Ovary (tissue), 9 donors: ENCODE results near the gene MYO3B. TPM values are rescaled to one million over a fixed set of nuclear protein-coding genes. Genes with fewer than 3 reads are reported as not detected.

Source experiments
- DNase-seq, 5 donors: peaks; one replicate each; pipeline ENCODE4 v3.0.0-alpha.2; 2019 to 2020
- H3K27ac ChIP-seq, 2 donors: fragments of 200-600 bp; one replicate each; pipeline versions ENCODE4 v1.5.1 to v1.8.0; 2019 to 2022
- H3K27me3 ChIP-seq: fragments of 200-600 bp; one replicate; pipeline ENCODE4 v1.8.0; 2022
- H3K36me3 ChIP-seq: fragments of 200-600 bp; sonication (generic); one replicate; pipeline ENCODE4 v1.5.1; 2019
- H3K4me1 ChIP-seq: one replicate; pipeline ENCODE4 v1.8.1; 2013; ENCODE audit warnings: mild to moderate bottlenecking, moderate library complexity; ENCODE audit not compliant: insufficient read depth
- H3K4me3 ChIP-seq: fragments of 200-600 bp; sonication (generic); one replicate; pipeline ENCODE4 v1.5.1; 2017
- H3K9me3 ChIP-seq, 2 donors: fragments of 200-600 bp in 1 of 2; sonication (generic) in 1 of 2; one replicate each; pipeline versions ENCODE4 v1.5.1 to v1.8.1; 2013 to 2019; ENCODE audit warnings: mild to moderate bottlenecking in 1 of 2, moderate library complexity in 1 of 2
- CTCF ChIP-seq, 3 donors: fragments of 450-650 bp in 2 of 3; fragments of 200-600 bp in 1 of 3; IDR thresholded peaks; one replicate each; pipeline versions ENCODE4 v1.5.1 to v1.8.0; 2016 to 2022; ENCODE audit warnings: antibody characterized with exemption in 3 of 3, mild to moderate bottlenecking in 1 of 3
- EP300 ChIP-seq: sonication (generic); formaldehyde crosslinking; IDR thresholded peaks from one replicate; pipeline ENCODE4 v1.6.1; 2017; ENCODE audit warnings: antibody characterized with exemption
- POLR2A ChIP-seq: fragments of 450-650 bp; IDR thresholded peaks from one replicate; pipeline ENCODE4 v1.6.1; 2017; ENCODE audit warnings: antibody characterized with exemption, mild to moderate bottlenecking, moderate library complexity
- WGBS, 3 donors: extraction: QIAGEN DNeasy Blood & Tissue Kit in 1 of 3; methylation state at CpG; one replicate each; pipeline versions ENCODE4 v1.1.5 to v1.1.7; 2013 to 2017; 5-methylcytosine and 5-hydroxymethylcytosine counted together
- intact Hi-C, 4 donors: fragments of 100-400 bp; cut with DNase I; formaldehyde crosslinking; loops; one replicate each; pipeline versions ENCODE4 v1.11.0 to v1.15.1; 2022 to 2023
- polyA plus RNA-seq, 2 donors: library from polyadenylated mRNA; stranded (reverse); fragments of 200-250 nt in 1 of 2; fragments of 350-450 nt in 1 of 2; fragmentation: Illumina TruSeq in 1 of 2; extraction: RNeasy Lipid Tissue Mini Kit (QIAGEN cat#74804) in 1 of 2; gene quantifications; one replicate each; pipeline ENCODE4 v1.2.3, GENCODE V29; 2013 to 2014
- total RNA-seq, 7 donors: library from RNA; depleted of rRNA in 2 of 7; stranded (reverse); fragments of >200 nt in 2 of 7; fragmentation: NEBNext Ultra II Directional in 3 of 7; extraction: Animal tissue kit (Norgen Biotek cat#: 25700) in 3 of 7; gene quantifications; one replicate each; pipeline versions ENCODE4 v1.1.0 to v1.2.4, GENCODE V29; 2016 to 2023
- donor health status: DM: no; HTN: no; CAD: no; lungs with moderate emphysema.
- donor health status: DM: no; HTN: no; CAD: no.
- donor health status: Bipolar disorder and iron deficiency.
- donor health status: DM: yes; HTN: yes; CAD: no.
- donor health status: DM: no; HTN: no; CAD: no.
- donor health status: DM: yes; HTN: yes; CAD: no.

The MYO3B gene
- total and polyA plus RNA-seq, 9 donors = 0.04 to 1.3 (median 0.12) TPM; not detected in 2

GRCh38 chr2:170396799-170397459 lies 219.0 kb downstream of the MYO3B start:
- intact Hi-C loops = loop anchor here in 1 of 4 donors (10.0 kb wide), 1 partner anchor 418 kb away; the partner anchor contains the start of gene GAD1
- Histone ChIP-seq H3K4me3 (no peak overlapping the region), H3K27ac (no peak overlapping the region), H3K36me3 (no peaks in the 10 kb centered on the region), H3K27me3 (no peaks in the 10 kb centered on the region), H3K9me3 (no peaks in the 10 kb centered on the region), H3K4me1 (no peaks in the 10 kb centered on the region)
- WGBS, 3 donors = 11 to 20% (median 12%) methylated on average over 5 of the region's 5 CpGs
- DNase-seq = no peak
- TF ChIP-seq CTCF (IDR thresholded peaks at IDR 0.05) (no peak), EP300 (no peak), POLR2A (no peak)

GRCh38 chr2:170401187-170401586 lies 223.2 kb downstream of the MYO3B start:
- Histone ChIP-seq H3K36me3 (no peaks in the 10 kb centered on the region), H3K9me3 (no peaks in the 10 kb centered on the region), H3K27ac (no peak overlapping the region), H3K4me1 (no peaks in the 10 kb centered on the region), H3K4me3 (no peak overlapping the region), H3K27me3 (no peaks in the 10 kb centered on the region)
- no peak for DNase-seq
- 93 to 94% (median 94%) methylated on average over 3 of the region's 3 CpGs for WGBS, 3 donors
- TF ChIP-seq POLR2A (no peak), EP300 (no peak), CTCF (IDR thresholded peaks at IDR 0.05) (no peak)
- intact Hi-C loops = loop anchor here in 1 of 4 donors (10.0 kb wide), 1 partner anchor 414 kb away; the partner anchor contains the start of gene GAD1

- H3K27ac ChIP-seq = no peak overlapping the region
- 62 to 90% (median 88%) methylated on average over 3 of the region's 3 CpGs for WGBS, 3 donors
- DNase-seq = no peak
- H3K4me1 ChIP-seq = no peaks in the 10 kb centered on the region
- no peak for TF ChIP-seq CTCF (IDR thresholded peaks at IDR 0.05)
- no peak for TF ChIP-seq EP300
- TF ChIP-seq POLR2A = no peak
- H3K9me3 ChIP-seq = no peaks in the 10 kb centered on the region
- no peaks in the 10 kb centered on the region for H3K36me3 ChIP-seq
- no peak overlapping the region for H3K4me3 ChIP-seq
- H3K27me3 ChIP-seq = no peaks in the 10 kb centered on the region
- intact Hi-C loops = loop anchor here in 2 of 4 donors (5.0 to 10.0 kb wide), 2 partner anchors 410 to 412 kb away; partner anchors contain the start of gene GAD1 (in 2 of the 2)
These were observed 226.9 kb downstream of the MYO3B start for GRCh38 chr2:170404846-170405245.

GRCh38 chr2:170405326-170405725 lies 227.4 kb downstream of the MYO3B start:
- Histone ChIP-seq H3K9me3 (no peaks in the 10 kb centered on the region), H3K27ac (no peak overlapping the region), H3K36me3 (no peaks in the 10 kb centered on the region), H3K27me3 (no peaks in the 10 kb centered on the region), H3K4me3 (no peak overlapping the region), H3K4me1 (no peaks in the 10 kb centered on the region)
- WGBS, 3 donors = 74 to 84% (median 81%) methylated on average over 2 of the region's 2 CpGs
- intact Hi-C loops = loop anchor here in 2 of 4 donors (5.0 to 10.0 kb wide), 2 partner anchors 409 to 412 kb away; partner anchors contain the start of gene GAD1 (in 2 of the 2)
- DNase-seq = no peak
- TF ChIP-seq EP300 (no peak), CTCF (IDR thresholded peaks at IDR 0.05) (no peak), POLR2A (no peak)
